HG02571 (cell line): ENCODE data around the gene SLC41A3.
A peak's percentile ranks its signal among the peaks of the same experiment; 100 is the strongest.
"Not testable (repeated sequence)": the region's sequence is repeated elsewhere in the genome, so short reads cannot be mapped to it uniquely, and the experiment has no call there.

ENCODE experiments used
- ATAC-seq: cut with Tn5 transposase; IDR thresholded peaks from one replicate; pipeline ENCODE4 v1.9.1; 2021; ENCODE audit warnings: mild to moderate bottlenecking, moderate library complexity; ENCODE audit not compliant: unreplicated experiment

SLC41A3 gene

GRCh38 chr3:126008219-126008618 is 75.7 kb downstream of the SLC41A3 start:
- ATAC-seq = no peak

GRCh38 chr3:126005951-126006350 is 78.0 kb downstream of the SLC41A3 start:
- ATAC-seq = no peak

- no peak for ATAC-seq
Observed at GRCh38 chr3:126004692-126005091, 79.2 kb downstream of the SLC41A3 start.

GRCh38 chr3:126004217-126004616 is 79.7 kb downstream of the SLC41A3 start:
- ATAC-seq = no peak

GRCh38 chr3:126003447-126004190 is 80.3 kb downstream of the SLC41A3 start:
- ATAC-seq = no peak

GRCh38 chr3:126002189-126002588 is 81.7 kb downstream of the SLC41A3 start:
- no peak for ATAC-seq

GRCh38 chr3:125996751-125997150 is 87.2 kb downstream of the SLC41A3 start:
- not testable (repeated sequence) for ATAC-seq

- ATAC-seq = peak; percentile 93
Observed at GRCh38 chr3:125990253-125990970, 93.5 kb downstream of the SLC41A3 start.

- ATAC-seq = not testable (repeated sequence)
Observed at GRCh38 chr3:125984951-125985350, 99.0 kb downstream of the SLC41A3 start.

GRCh38 chr3:125977104-125977503 is 106.8 kb downstream of the SLC41A3 start:
- ATAC-seq = not testable (repeated sequence)

- ATAC-seq = not testable (repeated sequence)
Observed at GRCh38 chr3:125976003-125976390, 107.9 kb downstream of the SLC41A3 start.

GRCh38 chr3:125975245-125976002 is 108.5 kb downstream of the SLC41A3 start:
- ATAC-seq = not testable (repeated sequence)

GRCh38 chr3:125971997-125972944 is 111.7 kb downstream of the SLC41A3 start:
- not testable (repeated sequence) for ATAC-seq

- not testable (repeated sequence) for ATAC-seq
Observed at GRCh38 chr3:125968701-125969592, 115.0 kb downstream of the SLC41A3 start, which contains the start of gene ROPN1B. Gene ROPN1B (plus strand): TSS chr3:125969178. CDS start chr3:125972055, 2,877 bp downstream.

GRCh38 chr3:125968121-125968520 is 115.8 kb downstream of the SLC41A3 start:
- ATAC-seq = not testable (repeated sequence)

- no peak for ATAC-seq
Observed at GRCh38 chr3:125967156-125967555, 116.8 kb downstream of the SLC41A3 start.

- ATAC-seq = no peak
Observed at GRCh38 chr3:125965505-125965904, 118.4 kb downstream of the SLC41A3 start.

- not testable (repeated sequence) for ATAC-seq
Observed at GRCh38 chr3:125963834-125964233, 120.1 kb downstream of the SLC41A3 start.

- no peak for ATAC-seq
Observed at GRCh38 chr3:125961289-125961589, 122.7 kb downstream of the SLC41A3 start.
